ENCODE data around the gene PIAS3. TPM values are rescaled to one million over a fixed set of nuclear protein-coding genes. Genes with fewer than 3 reads are reported as not detected.

PIAS3 gene
- total RNA-seq, result 10 to 100 TPM; 11.9 to 25.3 (median 22.9) TPM

- DNase-seq (ENCODE audit: extremely low spot score), result peak; percentile 97
- Histone ChIP-seq H3K27ac (replicated peaks in 1 of 4) (peak within 1 kb of the TSS; percentile 87 to 96 (median 94)), H3K36me3 (peaks cover 11 to 31% (median 29%) of the 10 kb centered on the region in 4 donors), H3K27me3 (no peaks in the 10 kb centered on the region), H3K4me3 (peak within 1 kb of the TSS; percentile 83 to 95 (median 88)), H3K4me1 (peaks cover 13 to 24% (median 23%) of the 10 kb centered on the region in 4 donors), H3K9me3 (no peaks in the 10 kb centered on the region)
- intact Hi-C loops (cut with DNase I), result no loop called here
- WGBS, result 2% methylated on average over 13 of the region's 42 CpGs
- TF ChIP-seq CTCF (IDR thresholded peaks at IDR 0.05), result no peak
- TF ChIP-seq POLR2AphosphoS5 (IDR thresholded peaks at IDR 0.05), result peak; percentile 80 to 93
- TF ChIP-seq POLR2A (IDR thresholded peaks at IDR 0.05; ENCODE audit: low read depth), result peak; percentile 59
These were observed at the start of gene PIAS3 for GRCh38 chr1:145858901-145859490. TSS of gene PIAS3 (minus strand) at chr1:145859081. CDS start at chr1:145858990, 91 bp downstream.

- DNase-seq (ENCODE audit: extremely low spot score), result no peak
- no peaks in the 10 kb centered on the region for H3K9me3 ChIP-seq
- H3K27ac ChIP-seq (replicated peaks in 1 of 4), result no peak overlapping the region
- intact Hi-C loops (cut with DNase I), result no loop called here
- 64% methylated on average over 1 of the region's 1 CpG for WGBS
- no peaks in the 10 kb centered on the region for H3K27me3 ChIP-seq
- peaks cover 14 to 32% (median 27%) of the 10 kb centered on the region in 4 donors for H3K36me3 ChIP-seq
- no peak overlapping the region for H3K4me3 ChIP-seq
- TF ChIP-seq POLR2A (IDR thresholded peaks at IDR 0.05; ENCODE audit: low read depth), result no peak
- no peak for TF ChIP-seq CTCF (IDR thresholded peaks at IDR 0.05)
- TF ChIP-seq EP300 (IDR thresholded peaks at IDR 0.05), result no peak
- TF ChIP-seq POLR2AphosphoS5 (IDR thresholded peaks at IDR 0.05), result no peak
- peaks cover 5 to 22% (median 10%) of the 10 kb centered on the region in 4 donors for H3K4me1 ChIP-seq
These were observed 49.8 kb upstream of the PIAS3 start for GRCh38 chr1:145908653-145909052.

GRCh38 chr1:145906954-145907753 is 48.3 kb upstream of the PIAS3 start:
- Histone ChIP-seq H3K36me3 (peaks cover 11 to 18% (median 17%) of the 10 kb centered on the region in 4 donors), H3K9me3 (no peaks in the 10 kb centered on the region), H3K4me1 (peaks cover 5 to 22% (median 10%) of the 10 kb centered on the region in 4 donors), H3K27ac (replicated peaks in 1 of 4) (no peak overlapping the region), H3K27me3 (no peaks in the 10 kb centered on the region), H3K4me3 (no peak overlapping the region)
- TF ChIP-seq EP300 (IDR thresholded peaks at IDR 0.05), result no peak
- TF ChIP-seq POLR2AphosphoS5 (IDR thresholded peaks at IDR 0.05), result no peak
- TF ChIP-seq CTCF (IDR thresholded peaks at IDR 0.05), result no peak
- no peak for TF ChIP-seq POLR2A (IDR thresholded peaks at IDR 0.05; ENCODE audit: low read depth)
- intact Hi-C loops (cut with DNase I), result loop anchor here (1.0 kb wide), 1 partner anchor 10 kb away; no protein-coding TSS in a partner anchor
- 78% methylated on average over 10 of the region's 10 CpGs for WGBS
- DNase-seq (ENCODE audit: extremely low spot score), result no peak

- Histone ChIP-seq H3K9me3 (no peaks in the 10 kb centered on the region), H3K4me1 (no peaks in the 10 kb centered on the region), H3K4me3 (no peak overlapping the region), H3K27ac (replicated peaks in 1 of 4) (no peak overlapping the region), H3K27me3 (no peaks in the 10 kb centered on the region), H3K36me3 (no peaks in the 10 kb centered on the region)
- TF ChIP-seq POLR2AphosphoS5 (IDR thresholded peaks at IDR 0.05), result no peak
- TF ChIP-seq CTCF (IDR thresholded peaks at IDR 0.05), result no peak
- TF ChIP-seq EP300 (IDR thresholded peaks at IDR 0.05), result no peak
- TF ChIP-seq POLR2A (IDR thresholded peaks at IDR 0.05; ENCODE audit: low read depth), result no peak
- DNase-seq (ENCODE audit: extremely low spot score), result no peak
- WGBS, result 93% methylated on average over 12 of the region's 12 CpGs
- intact Hi-C loops (cut with DNase I), result no loop called here
These were observed 42.6 kb upstream of the PIAS3 start for GRCh38 chr1:145901312-145902021.
